Ishikawa (cell line): ENCODE data around the gene SMARCC1.

ENCODE experiments used
- CEBPB ChIP-seq: IDR thresholded peaks from 2 replicates; pipeline ENCODE4 v1.6.1; 2012
- CREB1 ChIP-seq: IDR thresholded peaks from 2 replicates; pipeline ENCODE4 v1.6.1; 2012; ENCODE audit warnings: low read depth
- EGR1 ChIP-seq: IDR thresholded peaks from 2 replicates; pipeline ENCODE4 v1.6.1; 2012
- EP300 ChIP-seq: IDR thresholded peaks from 2 replicates; pipeline ENCODE4 v1.6.1; 2012; ENCODE audit warnings: borderline replicate concordance
- FOXM1 ChIP-seq: IDR thresholded peaks from 2 replicates; pipeline ENCODE4 v1.6.1; 2012; ENCODE audit warnings: low read depth, borderline replicate concordance
- NFIC ChIP-seq: IDR thresholded peaks from 2 replicates; pipeline ENCODE4 v1.6.1; 2012
- RAD21 ChIP-seq: IDR thresholded peaks from 2 replicates; pipeline ENCODE4 v1.6.1; 2012; ENCODE audit warnings: low read depth
- TAF1 ChIP-seq: IDR thresholded peaks from 2 replicates; pipeline ENCODE4 v1.6.1; 2012; ENCODE audit warnings: low read depth, mild to moderate bottlenecking
- TCF12 ChIP-seq: IDR thresholded peaks from 2 replicates; pipeline ENCODE4 v1.6.1; 2012; ENCODE audit warnings: low read depth
- TEAD4 ChIP-seq: IDR thresholded peaks from 2 replicates; pipeline ENCODE4 v1.6.1; 2012
- YY1 ChIP-seq: IDR thresholded peaks from 2 replicates; pipeline ENCODE4 v1.6.1; 2012; ENCODE audit warnings: low read depth
- ZBTB7A ChIP-seq: IDR thresholded peaks from 2 replicates; pipeline ENCODE4 v1.6.1; 2012; ENCODE audit warnings: low read depth
- TF ChIP-seq, protein P1 (sequence below): IDR thresholded peaks from 2 replicates; pipeline ENCODE4 v1.6.1; 2012; ENCODE audit warnings: low read depth, mild to moderate bottlenecking
- TF ChIP-seq, protein P2 (sequence below): IDR thresholded peaks from 2 replicates; pipeline ENCODE4 v1.6.1; 2012
- TF ChIP-seq, protein P3 (sequence below): IDR thresholded peaks from 2 replicates; pipeline ENCODE4 v1.6.1; 2012

SMARCC1 gene

DNA sequence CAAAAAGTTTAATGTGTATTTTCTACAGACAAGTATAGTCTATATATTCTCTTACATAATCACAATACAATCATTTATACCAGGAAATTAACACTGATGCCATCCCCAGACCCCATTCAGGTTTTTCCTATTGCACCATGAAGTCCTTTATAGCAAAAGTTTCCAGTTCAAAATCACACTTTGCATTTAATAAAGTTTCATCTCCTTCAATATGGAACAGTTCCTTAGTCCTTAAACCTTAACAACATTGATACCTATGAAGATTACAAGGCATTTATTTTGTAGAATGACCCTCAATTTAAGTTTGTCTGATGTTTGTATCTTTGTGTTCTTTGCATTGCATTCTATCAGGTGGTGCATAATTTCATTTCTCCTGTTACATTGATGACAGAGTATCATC is 2.0 kb upstream of the SMARCC1 start:
- no peak for TF ChIP-seq TAF1
- no peak for TF ChIP-seq CREB1
- no peak for TF ChIP-seq ZBTB7A
- TF ChIP-seq, protein P1, sequence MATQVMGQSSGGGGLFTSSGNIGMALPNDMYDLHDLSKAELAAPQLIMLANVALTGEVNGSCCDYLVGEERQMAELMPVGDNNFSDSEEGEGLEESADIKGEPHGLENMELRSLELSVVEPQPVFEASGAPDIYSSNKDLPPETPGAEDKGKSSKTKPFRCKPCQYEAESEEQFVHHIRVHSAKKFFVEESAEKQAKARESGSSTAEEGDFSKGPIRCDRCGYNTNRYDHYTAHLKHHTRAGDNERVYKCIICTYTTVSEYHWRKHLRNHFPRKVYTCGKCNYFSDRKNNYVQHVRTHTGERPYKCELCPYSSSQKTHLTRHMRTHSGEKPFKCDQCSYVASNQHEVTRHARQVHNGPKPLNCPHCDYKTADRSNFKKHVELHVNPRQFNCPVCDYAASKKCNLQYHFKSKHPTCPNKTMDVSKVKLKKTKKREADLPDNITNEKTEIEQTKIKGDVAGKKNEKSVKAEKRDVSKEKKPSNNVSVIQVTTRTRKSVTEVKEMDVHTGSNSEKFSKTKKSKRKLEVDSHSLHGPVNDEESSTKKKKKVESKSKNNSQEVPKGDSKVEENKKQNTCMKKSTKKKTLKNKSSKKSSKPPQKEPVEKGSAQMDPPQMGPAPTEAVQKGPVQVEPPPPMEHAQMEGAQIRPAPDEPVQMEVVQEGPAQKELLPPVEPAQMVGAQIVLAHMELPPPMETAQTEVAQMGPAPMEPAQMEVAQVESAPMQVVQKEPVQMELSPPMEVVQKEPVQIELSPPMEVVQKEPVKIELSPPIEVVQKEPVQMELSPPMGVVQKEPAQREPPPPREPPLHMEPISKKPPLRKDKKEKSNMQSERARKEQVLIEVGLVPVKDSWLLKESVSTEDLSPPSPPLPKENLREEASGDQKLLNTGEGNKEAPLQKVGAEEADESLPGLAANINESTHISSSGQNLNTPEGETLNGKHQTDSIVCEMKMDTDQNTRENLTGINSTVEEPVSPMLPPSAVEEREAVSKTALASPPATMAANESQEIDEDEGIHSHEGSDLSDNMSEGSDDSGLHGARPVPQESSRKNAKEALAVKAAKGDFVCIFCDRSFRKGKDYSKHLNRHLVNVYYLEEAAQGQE, result no peak
- TF ChIP-seq, protein P2, sequence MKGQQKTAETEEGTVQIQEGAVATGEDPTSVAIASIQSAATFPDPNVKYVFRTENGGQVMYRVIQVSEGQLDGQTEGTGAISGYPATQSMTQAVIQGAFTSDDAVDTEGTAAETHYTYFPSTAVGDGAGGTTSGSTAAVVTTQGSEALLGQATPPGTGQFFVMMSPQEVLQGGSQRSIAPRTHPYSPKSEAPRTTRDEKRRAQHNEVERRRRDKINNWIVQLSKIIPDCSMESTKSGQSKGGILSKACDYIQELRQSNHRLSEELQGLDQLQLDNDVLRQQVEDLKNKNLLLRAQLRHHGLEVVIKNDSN, result no peak
- TF ChIP-seq NFIC, result no peak
- TF ChIP-seq YY1, result no peak
- TF ChIP-seq TEAD4, result no peak
- TF ChIP-seq TCF12, result no peak
- no peak for TF ChIP-seq FOXM1
- TF ChIP-seq, protein P3, sequence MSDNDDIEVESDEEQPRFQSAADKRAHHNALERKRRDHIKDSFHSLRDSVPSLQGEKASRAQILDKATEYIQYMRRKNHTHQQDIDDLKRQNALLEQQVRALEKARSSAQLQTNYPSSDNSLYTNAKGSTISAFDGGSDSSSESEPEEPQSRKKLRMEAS, result no peak
- no peak for TF ChIP-seq EP300
- no peak for TF ChIP-seq CEBPB

DNA sequence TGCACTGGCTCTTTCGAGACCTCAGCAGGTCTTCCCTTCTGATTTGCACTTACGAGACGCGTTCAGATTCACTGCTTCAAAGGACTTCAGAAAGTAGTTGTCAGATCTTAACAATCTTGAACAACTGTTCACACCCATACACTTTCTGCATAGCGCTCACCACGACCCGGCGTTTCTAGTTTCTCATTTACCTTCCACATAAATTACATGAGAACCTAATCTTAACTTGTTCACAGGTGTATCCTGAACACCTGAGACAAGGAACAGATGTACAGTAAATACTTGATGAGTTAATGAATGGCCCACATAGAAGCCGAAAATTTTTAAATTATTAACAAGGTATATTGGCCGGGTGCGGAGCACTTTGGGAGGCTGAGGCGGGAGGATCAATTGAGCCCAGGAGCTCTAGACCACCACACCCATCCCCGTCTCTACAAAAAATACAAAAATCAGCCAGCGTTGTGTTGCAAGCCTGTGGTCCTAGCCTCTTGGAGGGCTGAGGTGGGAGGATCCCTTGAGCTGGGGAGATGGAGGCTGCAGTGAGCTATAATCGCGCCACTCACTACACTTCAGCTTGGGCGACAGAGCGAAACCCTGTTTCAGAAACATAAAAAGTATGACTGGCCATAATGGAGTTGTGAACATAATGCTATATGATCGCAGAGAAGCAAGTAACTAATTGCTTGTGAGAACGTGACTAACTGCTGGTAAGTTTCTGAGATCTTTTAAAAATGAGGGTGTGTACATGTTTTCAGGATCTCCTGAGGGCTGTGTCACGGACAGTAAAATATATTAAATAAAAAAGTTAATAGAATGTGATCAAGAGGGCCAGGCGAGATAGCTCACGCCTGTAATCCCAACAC is 984 bp upstream of the SMARCC1 start:
- TF ChIP-seq TEAD4 (no peak), EP300 (no peak), EGR1 (no peak), ZBTB7A (no peak), TCF12 (no peak), FOXM1 (no peak), RAD21 (no peak), CREB1 (no peak), NFIC (no peak), TAF1 (no peak), YY1 (no peak)
- TF ChIP-seq, protein P3, result no peak
- TF ChIP-seq, protein P2, result no peak
- TF ChIP-seq, protein P1, result no peak

DNA sequence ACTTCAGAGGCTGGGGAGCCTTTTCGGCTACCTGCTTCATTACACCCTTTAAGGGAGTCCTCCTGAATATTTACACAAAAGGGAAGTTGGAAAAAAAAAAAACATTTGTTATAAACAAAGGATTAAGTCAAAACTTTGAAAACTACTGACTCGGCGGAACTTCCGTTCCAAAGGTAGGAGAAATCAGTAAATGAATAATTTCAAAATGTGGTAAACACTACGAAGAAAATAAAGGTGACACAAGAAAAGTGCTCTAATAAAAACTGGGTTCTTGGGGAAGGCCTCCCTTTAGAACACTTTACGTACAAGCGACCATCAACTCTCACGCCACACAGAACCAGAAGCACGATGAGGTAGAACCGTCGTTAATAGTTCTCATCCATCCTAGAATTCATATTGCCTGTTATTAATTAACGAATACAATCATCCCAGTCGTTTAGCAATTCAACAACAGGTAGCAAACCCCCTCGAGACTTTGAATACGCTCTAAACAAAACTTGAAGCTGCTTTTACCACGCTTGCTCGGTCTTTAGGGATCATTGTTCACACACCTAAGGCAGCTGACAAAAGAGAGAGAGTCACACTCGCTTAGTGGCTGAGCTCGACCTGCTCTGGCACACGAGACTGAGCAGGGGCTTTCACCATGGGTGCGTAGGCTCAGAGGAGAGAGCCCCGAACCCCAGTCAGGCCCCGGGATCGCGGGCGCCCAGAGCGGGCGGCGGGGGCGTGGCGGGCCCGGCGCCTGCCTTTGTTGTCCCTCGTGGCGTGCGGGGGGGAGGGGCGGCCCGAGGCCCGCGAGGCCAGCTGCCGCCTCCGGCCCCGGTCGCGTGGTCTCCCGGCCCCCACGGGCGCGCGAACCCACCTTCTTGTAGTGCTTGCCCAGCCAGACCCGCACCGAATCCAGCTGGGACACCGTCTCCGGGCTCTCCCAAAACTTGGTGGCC is 680 bp downstream of the SMARCC1 start:
- no peak for TF ChIP-seq EGR1
- TF ChIP-seq TCF12, result no peak
- TF ChIP-seq, protein P3, result peak; percentile 88
- no peak for TF ChIP-seq NFIC
- no peak for TF ChIP-seq CEBPB
- TF ChIP-seq, protein P1, result no peak
- TF ChIP-seq, protein P2, result no peak
